MG63 (cell line): Measurements from ENCODE around the gene CHEK1. TPM values are rescaled to one million over a fixed set of nuclear protein-coding genes. Genes with fewer than 3 reads are reported as not detected.
"Not testable (repeated sequence)": the region's sequence is repeated elsewhere in the genome, so short reads cannot be mapped to it uniquely, and the experiment has no call there.

ENCODE experiments used
- DNase-seq: peaks from one replicate; pipeline ENCODE4 v3.0.0-alpha.2; 2020
- H3K27me3 ChIP-seq: fragments of 250-450 bp; sonication (Bioruptor Pico); 2 replicates; pipeline ENCODE4 v1.5.1; 2020; ENCODE audit warnings: mild to moderate bottlenecking, moderate library complexity
- H3K36me3 ChIP-seq: fragments of 250-450 bp; sonication (Bioruptor Pico); 2 replicates; pipeline ENCODE4 v1.5.1; 2020; ENCODE audit warnings: mild to moderate bottlenecking, moderate library complexity
- H3K4me3 ChIP-seq: fragments of 250-450 bp; sonication (Bioruptor Pico); 2 replicates; pipeline ENCODE4 v1.5.1; 2020; ENCODE audit warnings: mild to moderate bottlenecking, moderate library complexity
- H3K9me3 ChIP-seq: fragments of 250-450 bp; sonication (Bioruptor Pico); 2 replicates; pipeline ENCODE4 v1.5.1; 2020; ENCODE audit warnings: mild to moderate bottlenecking, moderate library complexity
- total RNA-seq: library from RNA; depleted of rRNA; stranded (reverse); fragments of >200 nt; shearing (Covaris generic); gene quantifications from 2 replicates; pipeline ENCODE4 v1.2.3, GENCODE V29; 2014; ENCODE audit warnings: low replicate concordance

CHEK1 gene
- total RNA-seq, 1 experiment from 2014 or later = 44.2 TPM

- H3K4me3 ChIP-seq = no peak overlapping the region
- peaks cover 55% of the 10 kb centered on the region for H3K36me3 ChIP-seq
- no peaks in the 10 kb centered on the region for H3K27me3 ChIP-seq
- DNase-seq = no peak
- H3K9me3 ChIP-seq = no peaks in the 10 kb centered on the region
Measured at GRCh38 chr11:125675196-125675595, 50.2 kb downstream of the CHEK1 start.

- no peak for DNase-seq
- Histone ChIP-seq H3K36me3 (peaks cover 51% of the 10 kb centered on the region), H3K9me3 (no peaks in the 10 kb centered on the region), H3K27me3 (no peaks in the 10 kb centered on the region), H3K4me3 (no peak overlapping the region)
Measured at GRCh38 chr11:125679397-125679796, 54.4 kb downstream of the CHEK1 start.

DNA sequence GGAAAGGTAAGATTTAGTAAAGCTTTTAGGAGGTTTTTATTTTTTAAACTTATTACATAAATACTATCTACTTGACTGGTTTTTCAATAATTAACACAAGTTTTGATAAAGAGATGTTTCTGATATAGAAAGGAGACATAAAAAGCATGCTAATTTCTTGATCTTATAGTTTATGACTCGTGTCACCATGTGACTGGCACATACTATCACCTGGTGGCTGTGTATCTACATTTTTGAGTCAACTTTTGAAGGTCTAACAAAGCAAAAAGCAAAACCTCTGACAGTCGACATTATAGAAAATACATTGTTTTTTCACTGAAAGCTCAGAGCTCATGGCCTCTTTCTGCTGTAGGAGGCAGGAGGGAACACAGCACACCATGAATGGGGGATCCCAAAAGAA lies 54.9 kb downstream of the CHEK1 start:
- Histone ChIP-seq H3K27me3 (no peaks in the 10 kb centered on the region), H3K36me3 (peaks cover 51% of the 10 kb centered on the region), H3K9me3 (no peaks in the 10 kb centered on the region), H3K4me3 (no peak overlapping the region)
- no peak for DNase-seq

DNA sequence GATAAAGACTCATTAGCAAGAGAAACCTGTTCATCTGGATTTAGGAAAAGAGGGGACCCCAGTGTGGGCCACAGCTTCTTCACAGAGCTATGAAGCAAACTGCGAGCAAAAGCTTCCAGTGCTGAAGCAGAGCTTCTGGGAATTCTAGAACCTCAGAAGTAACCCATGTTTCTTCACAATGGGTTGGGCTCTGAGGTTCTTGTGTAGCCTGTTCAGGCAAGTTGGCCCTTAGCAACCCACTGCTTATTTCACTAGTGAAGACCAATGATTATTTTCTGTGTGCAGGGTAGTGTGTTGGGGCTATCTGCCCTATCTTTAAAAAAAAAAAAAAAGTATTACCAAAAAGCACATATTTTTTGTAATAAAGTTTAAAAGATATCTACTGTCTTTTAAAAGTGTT lies 55.8 kb downstream of the CHEK1 start, which contains the start of gene ACRV1:
TSS of gene ACRV1 (minus strand) at position 101 of the 400 bp plus-strand sequence. CDS start at position 34, 67 bp downstream.
- H3K36me3 ChIP-seq = peaks cover 48% of the 10 kb centered on the region

GRCh38 chr11:125685228-125685627 lies 60.3 kb downstream of the CHEK1 start:
- H3K9me3 ChIP-seq = no peaks in the 10 kb centered on the region
- DNase-seq = no peak
- H3K36me3 ChIP-seq = peaks cover 8% of the 10 kb centered on the region
- no peak overlapping the region for H3K4me3 ChIP-seq
- H3K27me3 ChIP-seq = no peaks in the 10 kb centered on the region

More for the DNA sequence above, 55.8 kb downstream of the CHEK1 start, which contains the start of gene ACRV1:
- DNase-seq = no peak
- no peaks in the 10 kb centered on the region for H3K27me3 ChIP-seq
- no peaks in the 10 kb centered on the region for H3K9me3 ChIP-seq
- H3K4me3 ChIP-seq = no peak within 1 kb of the TSS

GRCh38 chr11:125688066-125688465 lies 63.1 kb downstream of the CHEK1 start:
- Histone ChIP-seq H3K27me3 (no peaks in the 10 kb centered on the region), H3K36me3 (no peaks in the 10 kb centered on the region), H3K9me3 (no peaks in the 10 kb centered on the region), H3K4me3 (no peak overlapping the region)
- no peak for DNase-seq

GRCh38 chr11:125688632-125689031 lies 63.7 kb downstream of the CHEK1 start:
- no peak for DNase-seq
- Histone ChIP-seq H3K9me3 (no peaks in the 10 kb centered on the region), H3K27me3 (no peaks in the 10 kb centered on the region), H3K36me3 (no peaks in the 10 kb centered on the region), H3K4me3 (no peak overlapping the region)

GRCh38 chr11:125689274-125689859 lies 64.4 kb downstream of the CHEK1 start:
- no peaks in the 10 kb centered on the region for H3K27me3 ChIP-seq
- no peaks in the 10 kb centered on the region for H3K36me3 ChIP-seq
- no peaks in the 10 kb centered on the region for H3K9me3 ChIP-seq

GRCh38 chr11:125690006-125690405 lies 65.0 kb downstream of the CHEK1 start:
- Histone ChIP-seq H3K36me3 (no peaks in the 10 kb centered on the region), H3K4me3 (no peak overlapping the region), H3K27me3 (no peaks in the 10 kb centered on the region), H3K9me3 (no peaks in the 10 kb centered on the region)
- no peak for DNase-seq

More at GRCh38 chr11:125689274-125689859, 64.4 kb downstream of the CHEK1 start:
- no peak for DNase-seq
- no peak overlapping the region for H3K4me3 ChIP-seq

GRCh38 chr11:125692887-125693286 lies 67.9 kb downstream of the CHEK1 start:
- DNase-seq = no peak
- H3K36me3 ChIP-seq = no peaks in the 10 kb centered on the region
- no peak overlapping the region for H3K4me3 ChIP-seq
- no peaks in the 10 kb centered on the region for H3K27me3 ChIP-seq
- no peaks in the 10 kb centered on the region; the same call in 1 of the 2 replicates for H3K9me3 ChIP-seq

DNA sequence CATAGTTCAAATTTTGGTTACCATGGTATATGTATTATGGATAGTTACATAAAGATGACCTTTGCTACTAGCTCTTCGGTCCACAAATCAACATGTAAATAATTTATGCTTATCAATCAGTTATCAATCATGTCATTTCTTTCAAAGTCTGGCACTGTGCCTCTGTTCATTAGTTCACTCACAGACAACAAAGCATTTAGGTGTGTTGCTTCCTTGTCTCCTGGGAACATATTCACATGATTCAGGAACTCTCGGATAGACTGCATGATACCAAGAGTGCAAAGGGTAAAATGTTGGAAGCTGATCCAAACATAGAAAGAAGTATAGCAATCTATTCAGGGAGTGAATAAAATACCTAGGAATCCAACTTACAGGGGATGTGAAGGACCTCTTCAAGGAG lies 70.0 kb downstream of the CHEK1 start:
- no peak for DNase-seq
- no peaks in the 10 kb centered on the region for H3K27me3 ChIP-seq

DNA sequence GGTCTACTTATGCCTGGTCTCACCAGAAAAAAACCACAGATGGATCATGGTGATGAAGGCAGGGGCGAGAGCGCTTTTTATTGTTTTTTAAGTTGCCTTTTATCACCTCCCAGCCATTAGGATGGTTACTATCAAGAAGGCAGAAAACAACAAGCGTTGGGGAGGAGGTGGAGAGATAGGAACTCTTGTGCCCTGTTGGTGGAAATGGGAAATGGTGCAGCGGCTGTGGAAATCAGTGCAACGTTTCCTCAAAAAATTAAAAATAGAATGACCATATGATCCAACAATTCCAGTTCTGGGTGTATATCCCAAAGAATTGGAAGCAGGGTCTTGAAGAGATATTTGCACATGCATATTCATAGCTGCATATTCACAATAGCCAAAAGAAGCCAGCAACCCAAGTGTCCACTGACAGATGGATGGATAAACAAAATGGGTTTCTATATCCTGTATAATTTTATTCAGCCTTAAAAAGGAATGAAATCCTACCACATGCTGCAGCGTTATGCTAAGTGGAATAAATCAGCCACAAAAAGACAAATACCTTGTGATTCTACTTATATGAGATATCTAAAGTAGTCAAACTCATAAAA lies 76.2 kb downstream of the CHEK1 start:
- Histone ChIP-seq H3K9me3 (no peaks in the 10 kb centered on the region; the same call in 1 of the 2 replicates), H3K36me3 (no peaks in the 10 kb centered on the region), H3K4me3 (no peak overlapping the region), H3K27me3 (no peaks in the 10 kb centered on the region)
- DNase-seq = no peak

More for the DNA sequence above, 70.0 kb downstream of the CHEK1 start:
- H3K36me3 ChIP-seq = no peaks in the 10 kb centered on the region
- no peaks in the 10 kb centered on the region; the same call in 1 of the 2 replicates for H3K9me3 ChIP-seq
- no peak overlapping the region for H3K4me3 ChIP-seq

DNA sequence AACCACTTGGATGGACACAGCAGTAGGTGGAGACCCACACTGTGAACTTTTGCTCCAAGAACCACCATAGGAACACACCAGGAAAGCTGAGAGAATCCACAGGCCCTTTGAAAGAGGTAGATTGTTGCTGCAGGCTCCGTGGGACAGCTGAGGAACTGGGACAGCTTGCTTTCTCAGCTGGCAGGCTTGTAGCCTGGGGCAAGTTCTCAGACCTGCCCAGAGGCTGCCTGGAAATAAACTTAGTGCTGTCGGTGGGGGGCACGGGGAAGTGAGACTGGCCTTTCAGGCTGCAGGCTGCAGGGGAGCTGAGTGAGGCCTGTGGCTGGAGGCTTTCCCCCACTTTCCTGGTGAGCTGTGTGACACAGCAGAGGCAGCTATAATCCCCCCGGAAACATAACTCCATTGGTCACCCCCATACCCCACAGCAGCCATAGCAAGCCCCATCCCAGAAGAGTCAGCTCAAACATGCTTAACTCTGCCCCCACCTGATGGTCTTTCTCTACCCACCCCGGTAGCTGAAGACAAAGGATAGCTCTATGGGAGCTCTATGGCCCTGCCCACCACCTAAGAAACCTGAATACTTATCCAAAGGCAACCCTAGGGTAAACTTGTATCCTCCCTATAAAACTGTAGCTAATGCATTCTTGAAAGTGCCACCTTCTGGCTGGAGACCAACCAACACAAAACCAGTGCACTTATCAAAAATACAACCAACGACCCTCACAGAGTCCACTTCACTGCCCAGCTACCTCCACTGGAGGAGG lies 77.1 kb downstream of the CHEK1 start:
- H3K9me3 ChIP-seq = no peaks in the 10 kb centered on the region; the same call in 1 of the 2 replicates
- H3K27me3 ChIP-seq = no peaks in the 10 kb centered on the region
- H3K4me3 ChIP-seq = no peak overlapping the region
- DNase-seq = no peak
- H3K36me3 ChIP-seq = no peaks in the 10 kb centered on the region

DNA sequence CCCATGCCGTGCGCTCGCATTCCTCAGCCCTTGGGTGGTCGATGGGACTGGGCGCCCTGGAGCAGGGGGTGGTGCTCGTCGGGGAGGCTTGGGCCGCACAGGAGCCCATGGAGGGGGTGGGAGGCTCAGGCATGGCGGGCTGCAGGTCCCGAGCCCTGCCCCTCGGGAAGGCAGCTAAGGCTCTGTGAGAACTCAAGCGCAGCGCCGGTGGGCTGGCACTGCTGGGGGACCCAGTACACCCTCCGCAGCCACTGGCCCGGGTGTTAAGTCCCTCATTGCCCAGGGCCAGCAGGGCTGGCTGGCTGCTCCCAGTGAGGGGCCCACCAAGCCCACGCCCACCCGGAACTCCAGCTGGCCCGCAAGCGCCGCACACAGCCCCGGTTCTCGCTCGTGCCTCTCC lies 79.7 kb downstream of the CHEK1 start:
- not testable (repeated sequence) for H3K4me3 ChIP-seq, H3K9me3 ChIP-seq, DNase-seq, H3K27me3 ChIP-seq, H3K36me3 ChIP-seq

- Histone ChIP-seq H3K36me3 (no peaks in the 10 kb centered on the region), H3K4me3 (no peak overlapping the region), H3K9me3 (no peaks in the 10 kb centered on the region), H3K27me3 (peaks cover 3% of the 10 kb centered on the region)
- peak; percentile 20 for DNase-seq
Measured at GRCh38 chr11:125720781-125721180, 95.8 kb downstream of the CHEK1 start.

DNA sequence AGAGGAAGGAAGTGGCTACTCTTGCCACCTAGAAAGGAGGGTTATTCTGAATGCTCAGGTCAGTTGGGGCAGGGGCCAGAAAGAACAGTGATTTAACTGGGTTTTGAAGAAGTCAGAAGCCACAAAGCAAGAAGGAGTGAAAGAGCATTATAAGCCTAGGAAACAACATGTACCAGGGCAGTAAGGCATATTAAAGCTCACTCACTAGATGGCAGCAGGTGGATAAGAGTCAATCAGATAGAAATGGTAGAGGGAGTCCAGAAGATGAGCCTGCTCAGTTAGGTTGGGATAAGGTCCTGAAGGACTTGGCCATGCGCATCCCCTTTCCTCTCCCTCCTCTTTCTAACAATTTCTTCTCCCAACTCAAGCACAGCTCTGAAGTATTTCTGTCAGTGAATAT lies 99.2 kb downstream of the CHEK1 start:
- Histone ChIP-seq H3K9me3 (no peaks in the 10 kb centered on the region), H3K4me3 (no peak overlapping the region), H3K36me3 (no peaks in the 10 kb centered on the region), H3K27me3 (peaks cover 10% of the 10 kb centered on the region)
- DNase-seq = no peak
